ENCODE results near the gene RXFP1.

RXFP1 gene

GRCh38 chr4:158622251-158622650 lies 100.6 kb downstream of the RXFP1 start:
- peaks cover 6% of the 10 kb centered on the region for H3K27me3 ChIP-seq (ENCODE audit: control insufficient read depth, low read length)
- no peaks in the 10 kb centered on the region for H3K4me1 ChIP-seq (ENCODE audit: control insufficient read depth, low read length)
- no peak for TF ChIP-seq EZH2phosphoT487 (IDR thresholded peaks at IDR 0.05; ENCODE audit: borderline replicate concordance, low read length)
- TF ChIP-seq CTCF (IDR thresholded peaks at IDR 0.05; ENCODE audit: low read depth, low read length, poor library complexity, severe bottlenecking) = no peak
- no peaks in the 10 kb centered on the region for H3K9me3 ChIP-seq (ENCODE audit: control insufficient read depth, insufficient read depth, low read length)
- no peak overlapping the region for H3K4me3 ChIP-seq (ENCODE audit: low read length)
- no peaks in the 10 kb centered on the region for H3K9me2 ChIP-seq (replicated peaks; ENCODE audit: control insufficient read depth, low read length)
- no peaks in the 10 kb centered on the region for H4K20me1 ChIP-seq (ENCODE audit: control insufficient read depth, insufficient read depth, low read depth, low read length)
- H3K27ac ChIP-seq (ENCODE audit: low read depth, low read length) = no peak overlapping the region
- no peaks in the 10 kb centered on the region for H3K36me3 ChIP-seq (ENCODE audit: control insufficient read depth, low read length)
- H3K4me2 ChIP-seq (ENCODE audit: low read length) = no peak overlapping the region
- H3F3A ChIP-seq (ENCODE audit: control insufficient read depth, insufficient read depth) = no peaks in the 10 kb centered on the region
- H3K79me2 ChIP-seq (ENCODE audit: control insufficient read depth, low read length) = no peaks in the 10 kb centered on the region

- Histone ChIP-seq H3K9me3 (ENCODE audit: control insufficient read depth, insufficient read depth, low read length) (no peaks in the 10 kb centered on the region), H3K4me1 (ENCODE audit: control insufficient read depth, low read length) (no peaks in the 10 kb centered on the region), H3K36me3 (ENCODE audit: control insufficient read depth, low read length) (no peaks in the 10 kb centered on the region), H3K4me2 (ENCODE audit: low read length) (no peak overlapping the region), H4K20me1 (ENCODE audit: control insufficient read depth, insufficient read depth, low read depth, low read length) (no peaks in the 10 kb centered on the region), H3F3A (ENCODE audit: control insufficient read depth, insufficient read depth) (no peaks in the 10 kb centered on the region), H3K27ac (ENCODE audit: low read depth, low read length) (no peak overlapping the region), H3K4me3 (ENCODE audit: low read length) (no peak overlapping the region), H3K9me2 (replicated peaks; ENCODE audit: control insufficient read depth, low read length) (no peaks in the 10 kb centered on the region), H3K27me3 (ENCODE audit: control insufficient read depth, low read length) (0 out of 2 replicates have a peak, but pooled peaks cover 4% of the 10 kb centered on the region), H3K79me2 (ENCODE audit: control insufficient read depth, low read length) (no peaks in the 10 kb centered on the region)
- TF ChIP-seq EZH2phosphoT487 (IDR thresholded peaks at IDR 0.05; ENCODE audit: borderline replicate concordance, low read length) (no peak), CTCF (IDR thresholded peaks at IDR 0.05; ENCODE audit: low read depth, low read length, poor library complexity, severe bottlenecking) (peak; percentile 71)
These were observed 103.3 kb downstream of the RXFP1 start for GRCh38 chr4:158624889-158625478.

GRCh38 chr4:158625544-158625943 lies 103.9 kb downstream of the RXFP1 start:
- no peaks in the 10 kb centered on the region for H3K9me3 ChIP-seq (ENCODE audit: control insufficient read depth, insufficient read depth, low read length)
- H3K4me1 ChIP-seq (ENCODE audit: control insufficient read depth, low read length) = no peaks in the 10 kb centered on the region
- H3K4me2 ChIP-seq (ENCODE audit: low read length) = no peak overlapping the region
- no peaks in the 10 kb centered on the region for H3F3A ChIP-seq (ENCODE audit: control insufficient read depth, insufficient read depth)
- no peaks in the 10 kb centered on the region for H3K9me2 ChIP-seq (replicated peaks; ENCODE audit: control insufficient read depth, low read length)
- H4K20me1 ChIP-seq (ENCODE audit: control insufficient read depth, insufficient read depth, low read depth, low read length) = no peaks in the 10 kb centered on the region
- no peaks in the 10 kb centered on the region for H3K36me3 ChIP-seq (ENCODE audit: control insufficient read depth, low read length)
- H3K79me2 ChIP-seq (ENCODE audit: control insufficient read depth, low read length) = no peaks in the 10 kb centered on the region
- H3K27me3 ChIP-seq (ENCODE audit: control insufficient read depth, low read length) = 0 out of 2 replicates have a peak, but pooled peaks cover 4% of the 10 kb centered on the region
- TF ChIP-seq EZH2phosphoT487 (IDR thresholded peaks at IDR 0.05; ENCODE audit: borderline replicate concordance, low read length) = no peak
- no peak for TF ChIP-seq CTCF (IDR thresholded peaks at IDR 0.05; ENCODE audit: low read depth, low read length, poor library complexity, severe bottlenecking)
- no peak overlapping the region for H3K27ac ChIP-seq (ENCODE audit: low read depth, low read length)
- H3K4me3 ChIP-seq (ENCODE audit: low read length) = no peak overlapping the region

Measured in DOHH2 (cell line).